T-helper 2 cell treated with Interferon-gamma antibody and Interleukin-4, amounts not matched to agents 5 μg/mL and 100 μg/mL, for 36 hours (primary cell): ENCODE measurements around the gene ORM2.
"Not testable (repeated sequence)": the region's sequence is repeated elsewhere in the genome, so short reads cannot be mapped to it uniquely, and the experiment has no call there.

Experiments
- DNase-seq: peaks from one replicate; pipeline ENCODE4 v3.0.0; 2021; ENCODE audit warnings: low spot score
- H3K27ac Mint-ChIP-seq: one replicate; pipeline ENCODE4 v1.8.0; 2021; ENCODE audit warnings: mild to moderate bottlenecking, mixed read lengths
- H3K27me3 Mint-ChIP-seq: one replicate; pipeline ENCODE4 v1.8.0; 2021; ENCODE audit warnings: low read depth, mixed read lengths
- H3K36me3 Mint-ChIP-seq: one replicate; pipeline ENCODE4 v1.8.0; 2021; ENCODE audit warnings: low read depth, mixed read lengths
- H3K4me1 Mint-ChIP-seq: one replicate; pipeline ENCODE4 v1.8.0; 2021; ENCODE audit warnings: low read depth, mixed read lengths
- H3K4me3 Mint-ChIP-seq: one replicate; pipeline ENCODE4 v1.8.0; 2022; ENCODE audit warnings: mild to moderate bottlenecking, moderate library complexity, mixed read lengths
- H3K9me3 Mint-ChIP-seq: one replicate; pipeline ENCODE4 v1.8.0; 2021; ENCODE audit warnings: mixed read lengths

The ORM2 gene

DNA sequence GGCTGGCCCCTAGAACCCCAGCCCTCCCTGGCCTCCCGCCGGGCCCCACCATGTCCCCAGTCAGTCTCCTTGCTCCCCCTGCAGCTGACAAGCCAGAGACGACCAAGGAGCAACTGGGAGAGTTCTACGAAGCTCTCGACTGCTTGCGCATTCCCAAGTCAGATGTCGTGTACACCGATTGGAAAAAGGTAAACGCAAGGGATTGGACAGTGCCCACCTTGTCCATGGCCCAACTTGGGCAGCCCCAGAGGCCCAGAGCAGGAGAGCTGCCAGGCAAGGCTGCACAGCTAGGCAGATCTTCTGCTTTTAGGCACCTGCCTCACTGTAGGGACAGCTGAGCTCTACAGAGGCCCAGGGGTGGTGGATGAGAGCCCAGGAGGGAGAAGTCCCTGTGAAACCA, 4.7 kb upstream of the ORM2 start:
- H3K9me3 Mint-ChIP-seq, H3K27ac Mint-ChIP-seq, H3K36me3 Mint-ChIP-seq, H3K4me1 Mint-ChIP-seq, H3K27me3 Mint-ChIP-seq, DNase-seq, H3K4me3 Mint-ChIP-seq: not testable (repeated sequence)

DNA sequence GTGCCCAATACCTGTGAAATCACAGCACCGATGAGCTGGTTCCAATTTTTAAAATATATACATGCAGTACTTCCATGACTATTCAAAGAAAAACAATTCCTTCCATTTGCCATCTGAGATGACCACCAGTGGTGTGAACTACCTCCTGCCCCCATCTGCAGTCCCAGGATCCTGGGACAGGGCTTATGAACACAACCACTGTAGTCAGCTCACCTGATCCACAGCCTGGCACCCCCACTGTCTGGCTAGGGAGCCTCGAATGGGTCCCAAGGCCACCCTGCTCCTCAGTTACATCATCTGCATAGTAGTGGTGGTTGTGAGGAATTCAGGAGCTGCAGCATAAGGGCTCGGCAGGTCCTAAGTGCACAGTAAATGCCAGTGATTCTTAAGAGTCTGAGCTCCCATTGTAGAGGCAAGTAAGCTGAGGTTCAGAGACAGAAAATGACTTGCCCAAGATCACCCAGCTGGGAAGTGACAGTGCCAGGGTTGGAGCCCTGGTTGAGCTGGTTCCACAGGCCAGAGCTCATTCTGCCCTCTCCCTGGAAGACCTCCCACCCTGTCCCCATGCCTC, 3.9 kb upstream of the ORM2 start:
- H3K36me3 Mint-ChIP-seq, H3K27me3 Mint-ChIP-seq, DNase-seq, H3K9me3 Mint-ChIP-seq, H3K27ac Mint-ChIP-seq, H3K4me3 Mint-ChIP-seq, H3K4me1 Mint-ChIP-seq: not testable (repeated sequence)

DNA sequence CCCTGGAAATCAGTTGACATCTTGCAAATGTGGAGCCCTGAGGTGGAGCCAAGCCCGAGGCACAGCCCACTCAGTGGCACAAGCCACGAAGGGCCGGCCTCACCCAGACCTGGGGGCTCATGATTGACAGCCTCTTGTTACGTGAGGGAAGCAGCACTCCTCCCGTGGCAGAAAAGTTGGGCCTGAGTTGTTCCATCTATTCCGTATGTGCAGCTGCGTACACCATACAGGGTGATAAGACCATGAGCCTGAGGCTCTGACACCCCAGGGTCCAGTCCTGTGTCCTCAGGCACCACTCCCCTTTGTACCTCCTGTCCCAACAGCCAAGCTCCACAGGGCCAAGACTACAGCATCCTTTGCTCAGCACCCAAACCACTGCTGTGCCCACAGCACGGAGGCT, 1.9 kb upstream of the ORM2 start:
- H3K9me3 Mint-ChIP-seq: no peaks in the 10 kb centered on the region
- H3K4me1 Mint-ChIP-seq: peaks cover 2% of the 10 kb centered on the region
- no peak overlapping the region for H3K27ac Mint-ChIP-seq
- H3K4me3 Mint-ChIP-seq: no peak overlapping the region
- no peaks in the 10 kb centered on the region for H3K27me3 Mint-ChIP-seq
- DNase-seq: no peak
- H3K36me3 Mint-ChIP-seq: no peaks in the 10 kb centered on the region

DNA sequence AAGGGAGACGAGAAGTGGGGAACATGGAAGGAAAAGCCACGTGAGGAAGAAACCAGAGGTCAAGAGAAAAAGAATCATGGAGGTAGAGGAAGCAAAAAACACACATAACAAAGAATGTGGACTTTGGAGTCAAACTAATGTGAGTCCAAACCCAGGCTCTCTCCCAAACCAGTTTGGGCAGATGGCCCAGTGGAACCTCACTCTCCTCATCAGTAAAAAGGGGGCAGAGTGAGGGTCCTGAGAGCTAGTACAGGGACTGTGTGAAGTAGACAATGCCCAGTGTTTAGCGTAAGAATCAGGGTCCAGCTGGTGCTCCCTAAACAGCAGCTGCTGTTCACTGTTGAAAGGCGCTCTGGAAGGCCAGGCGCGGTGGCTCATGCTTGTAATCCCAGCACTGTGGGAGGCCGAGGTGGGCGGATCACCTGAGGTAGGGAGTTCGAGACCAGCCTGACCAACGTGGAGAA, 1.3 kb upstream of the ORM2 start:
- not testable (repeated sequence) for H3K27me3 Mint-ChIP-seq, H3K36me3 Mint-ChIP-seq, H3K4me3 Mint-ChIP-seq, H3K9me3 Mint-ChIP-seq, H3K4me1 Mint-ChIP-seq, H3K27ac Mint-ChIP-seq, DNase-seq

DNA sequence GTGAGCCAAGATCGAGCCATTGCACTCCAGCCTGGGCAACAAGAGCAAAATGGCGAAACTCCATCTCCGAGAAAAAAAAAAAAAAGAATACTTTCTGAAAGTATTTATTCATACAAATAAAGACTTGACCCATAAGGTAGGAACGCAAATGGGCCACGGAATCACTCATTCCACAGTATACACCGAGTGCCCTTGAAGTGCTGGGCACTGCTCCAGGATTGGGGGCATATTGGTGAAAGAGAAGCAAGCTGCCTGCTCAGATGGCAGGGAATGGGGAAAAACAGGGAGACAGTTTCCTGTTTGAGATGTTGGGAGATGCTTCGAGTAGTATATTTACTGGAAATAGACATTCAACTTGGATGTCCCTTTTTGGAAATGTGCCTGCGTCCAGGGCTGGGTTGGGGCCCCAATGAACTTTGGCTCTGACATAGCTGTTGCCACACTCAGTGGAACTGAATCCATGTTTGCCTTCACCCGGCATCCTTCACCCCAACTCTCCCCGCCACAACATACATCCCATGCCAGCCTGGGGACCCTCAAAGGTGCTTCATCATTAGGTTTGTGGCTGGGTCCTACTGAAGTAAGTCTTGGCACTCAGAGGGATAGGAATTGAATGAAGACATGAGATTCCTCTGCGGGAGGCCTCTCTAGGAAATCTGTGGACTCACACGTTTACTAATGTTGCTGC, 588 bp upstream of the ORM2 start:
- H3K4me1 Mint-ChIP-seq, H3K36me3 Mint-ChIP-seq, H3K9me3 Mint-ChIP-seq, H3K27me3 Mint-ChIP-seq, H3K4me3 Mint-ChIP-seq, DNase-seq, H3K27ac Mint-ChIP-seq: not testable (repeated sequence)

DNA sequence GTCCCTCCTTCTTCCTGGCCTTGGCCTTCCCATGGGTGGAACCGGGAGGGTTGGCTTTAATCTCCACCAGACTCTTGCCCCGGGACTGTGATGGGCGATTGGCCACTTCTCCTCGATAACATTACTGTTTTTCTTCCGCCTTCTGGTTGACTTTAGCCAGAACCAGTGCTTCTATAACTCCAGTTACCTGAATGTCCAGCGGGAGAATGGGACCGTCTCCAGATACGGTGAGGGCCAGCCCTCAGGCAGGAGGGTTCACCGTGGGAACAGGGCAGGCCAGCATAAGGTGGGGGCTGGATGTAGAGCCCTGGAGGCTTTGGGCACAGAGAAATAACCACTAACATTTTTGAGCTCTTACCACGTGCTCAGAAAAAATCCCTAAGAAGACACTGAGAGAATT, 967 bp downstream of the ORM2 start:
- no peaks in the 10 kb centered on the region for H3K27me3 Mint-ChIP-seq
- H3K9me3 Mint-ChIP-seq: peaks cover 4% of the 10 kb centered on the region
- peak overlapping the region; percentile 14 for H3K27ac Mint-ChIP-seq
- DNase-seq: no peak
- H3K36me3 Mint-ChIP-seq: peaks cover 13% of the 10 kb centered on the region
- no peak overlapping the region for H3K4me3 Mint-ChIP-seq
- H3K4me1 Mint-ChIP-seq: peaks cover 4% of the 10 kb centered on the region

DNA sequence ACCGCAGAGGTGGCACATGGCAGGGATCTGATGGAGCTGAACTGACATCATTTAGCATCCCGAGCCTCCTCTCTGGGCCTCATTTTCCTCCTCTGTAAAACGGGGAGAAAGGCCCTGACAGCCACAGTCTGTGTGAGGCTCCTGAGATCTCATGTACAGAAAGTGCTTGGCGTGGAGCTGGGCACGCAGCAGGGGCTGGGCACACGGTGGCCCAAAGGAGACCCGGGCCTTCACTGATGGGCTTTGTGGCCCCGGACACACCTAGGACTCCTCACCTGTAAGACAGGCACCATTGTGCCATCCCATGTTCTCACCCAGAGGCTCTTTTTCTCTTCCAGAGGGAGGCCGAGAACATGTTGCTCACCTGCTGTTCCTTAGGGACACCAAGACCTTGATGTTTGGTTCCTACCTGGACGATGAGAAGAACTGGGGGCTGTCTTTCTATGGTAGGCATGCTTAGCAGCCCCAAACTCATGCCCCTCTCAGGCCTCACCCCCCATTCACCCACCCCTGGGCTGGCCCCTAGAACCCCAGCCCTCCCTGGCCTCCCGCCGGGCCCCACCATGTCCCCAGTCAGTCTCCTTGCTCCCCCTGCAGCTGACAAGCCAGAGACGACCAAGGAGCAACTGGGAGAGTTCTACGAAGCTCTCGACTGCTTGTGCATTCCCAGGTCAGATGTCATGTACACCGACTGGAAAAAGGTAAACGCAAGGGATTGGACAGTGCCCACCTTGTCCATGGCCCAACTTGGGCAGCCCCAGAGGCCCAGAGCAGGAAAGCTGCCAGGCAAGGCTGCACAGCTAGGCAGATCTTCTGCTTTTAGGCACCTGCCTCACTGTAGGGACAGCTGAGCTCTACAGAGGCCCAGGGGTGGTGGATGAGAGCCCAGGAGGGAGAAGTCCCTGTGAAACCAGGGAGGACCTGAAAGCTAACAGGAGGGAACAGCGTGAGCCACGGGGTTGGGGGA, 1.8 kb downstream of the ORM2 start:
- not testable (repeated sequence) for H3K4me1 Mint-ChIP-seq, H3K27me3 Mint-ChIP-seq, H3K9me3 Mint-ChIP-seq, H3K4me3 Mint-ChIP-seq, DNase-seq, H3K27ac Mint-ChIP-seq
- H3K36me3 Mint-ChIP-seq: peaks cover 22% of the 10 kb centered on the region

DNA sequence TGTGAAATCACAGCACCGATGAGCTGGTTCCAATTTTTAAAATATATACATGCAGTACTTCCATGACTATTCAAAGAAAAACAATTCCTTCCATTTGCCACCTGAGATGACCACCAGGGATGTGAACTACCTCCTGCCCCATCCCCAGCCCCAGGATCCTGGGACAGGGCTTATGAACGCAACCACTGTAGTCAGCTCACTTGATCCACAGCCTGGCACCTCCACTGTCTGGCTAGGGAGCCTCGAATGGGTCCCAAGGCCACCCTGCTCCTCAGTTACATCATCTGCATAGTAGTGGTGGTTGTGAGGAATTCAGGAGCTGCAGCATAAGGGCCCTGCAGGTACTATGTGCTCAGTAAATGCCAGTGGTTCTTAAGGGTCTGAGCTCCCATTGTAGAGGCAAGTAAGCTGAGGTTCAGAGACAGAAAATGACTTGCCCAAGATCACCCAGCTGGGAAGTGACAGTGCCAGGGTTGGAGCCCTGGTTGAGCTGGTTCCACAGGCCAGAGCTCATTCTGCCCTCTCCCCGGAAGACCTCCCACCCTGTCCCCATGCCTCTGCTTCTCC, 2.9 kb downstream of the ORM2 start:
- DNase-seq, H3K27me3 Mint-ChIP-seq, H3K4me3 Mint-ChIP-seq, H3K4me1 Mint-ChIP-seq, H3K9me3 Mint-ChIP-seq, H3K27ac Mint-ChIP-seq: not testable (repeated sequence)
- H3K36me3 Mint-ChIP-seq: peaks cover 31% of the 10 kb centered on the region

DNA sequence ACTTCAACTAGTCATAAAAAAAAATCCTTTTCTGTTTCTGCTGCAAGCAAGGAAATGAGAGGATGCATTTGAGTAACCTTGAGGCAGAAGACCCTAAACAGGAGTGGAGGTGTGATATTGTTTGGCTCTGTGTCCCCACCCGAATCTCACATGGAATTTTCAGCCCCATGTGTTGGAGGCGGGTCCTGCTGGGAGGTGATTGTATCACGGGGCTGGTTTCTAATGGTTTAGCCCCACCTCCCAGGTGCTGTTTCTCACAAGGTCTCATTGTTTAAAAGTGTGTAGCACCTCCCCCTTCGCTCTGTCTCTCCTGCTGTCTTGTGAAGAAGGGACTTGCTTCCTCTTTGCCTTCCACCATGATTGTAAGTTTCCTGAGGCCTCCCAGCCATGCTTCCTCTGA, 4.0 kb downstream of the ORM2 start:
- peaks cover 42% of the 10 kb centered on the region for H3K36me3 Mint-ChIP-seq

DNA sequence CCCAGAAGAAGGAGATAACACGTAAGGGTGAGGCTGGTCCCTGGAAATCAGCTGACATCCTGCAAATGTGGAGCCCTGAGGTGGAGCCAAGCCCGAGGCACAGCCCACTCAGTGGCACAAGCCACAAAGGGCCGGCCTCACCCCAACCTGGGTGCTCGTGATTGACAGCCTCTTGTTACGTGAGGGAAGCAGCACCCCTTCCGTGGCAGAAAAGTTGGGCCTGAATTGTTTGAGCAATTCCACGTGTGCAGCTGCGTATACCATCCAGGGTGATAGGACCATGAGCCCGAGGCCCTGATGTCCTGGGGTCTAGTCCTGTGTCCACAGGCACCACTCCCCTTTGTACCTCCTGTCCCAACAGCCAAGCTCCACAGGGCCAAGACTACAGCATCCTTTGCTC, 4.8 kb downstream of the ORM2 start:
- Mint-ChIP-seq H3K36me3 (peaks cover 49% of the 10 kb centered on the region), H3K27me3 (no peaks in the 10 kb centered on the region), H3K4me1 (peaks cover 8% of the 10 kb centered on the region), H3K27ac (no peak overlapping the region), H3K4me3 (no peak overlapping the region), H3K9me3 (peaks cover 4% of the 10 kb centered on the region)
- DNase-seq: no peak

More for the DNA sequence above, 4.0 kb downstream of the ORM2 start:
- H3K9me3 Mint-ChIP-seq, H3K4me3 Mint-ChIP-seq, H3K27ac Mint-ChIP-seq, H3K4me1 Mint-ChIP-seq, H3K27me3 Mint-ChIP-seq, DNase-seq: not testable (repeated sequence)

DNA sequence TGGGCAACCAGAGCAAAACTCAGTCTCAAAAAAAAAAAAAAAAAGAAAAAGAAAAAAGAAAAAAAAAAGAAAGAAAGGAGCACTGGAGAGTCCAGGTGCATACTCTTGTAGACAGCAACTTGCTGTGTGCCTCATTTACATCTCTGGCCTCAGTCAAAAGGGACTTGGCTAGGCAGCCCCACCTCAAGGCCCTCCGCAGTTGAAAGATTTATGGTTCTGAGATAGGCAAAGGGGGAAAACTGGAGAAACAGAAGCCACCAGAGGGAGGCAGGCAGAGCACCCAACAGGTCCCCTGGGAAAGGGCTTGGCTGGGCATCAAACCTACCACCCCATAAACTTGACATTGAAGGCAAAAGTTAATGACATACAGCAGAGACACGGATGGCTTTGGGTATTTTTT, 6.1 kb downstream of the ORM2 start:
- H3K27me3 Mint-ChIP-seq: no peaks in the 10 kb centered on the region
- H3K27ac Mint-ChIP-seq: no peak overlapping the region

DNA sequence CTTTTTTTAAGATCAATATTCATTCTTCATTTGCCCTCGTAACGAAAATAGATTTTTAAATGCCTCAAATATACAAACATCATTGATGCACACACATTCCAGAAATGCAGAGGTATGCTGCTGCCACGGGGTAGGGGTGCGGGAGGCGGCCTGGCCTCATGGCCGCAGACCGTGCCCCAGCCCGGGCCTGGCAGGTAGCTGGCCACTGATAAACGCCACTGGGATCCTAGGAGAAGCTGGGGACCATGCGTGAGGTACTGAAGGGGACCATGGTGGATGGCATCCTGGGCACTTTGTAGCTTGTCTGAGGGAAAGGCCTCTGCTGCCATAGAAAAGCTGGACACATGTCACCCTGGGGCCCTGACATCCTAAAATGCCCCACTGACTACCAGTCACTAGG, 6.5 kb downstream of the ORM2 start:
- Mint-ChIP-seq H3K36me3 (peaks cover 64% of the 10 kb centered on the region), H3K4me1 (peaks cover 8% of the 10 kb centered on the region), H3K27me3 (no peaks in the 10 kb centered on the region), H3K9me3 (peaks cover 4% of the 10 kb centered on the region), H3K4me3 (no peak overlapping the region), H3K27ac (no peak overlapping the region)
- DNase-seq: no peak

More for the DNA sequence above, 6.1 kb downstream of the ORM2 start:
- Mint-ChIP-seq H3K4me1 (peaks cover 8% of the 10 kb centered on the region), H3K4me3 (no peak overlapping the region), H3K9me3 (peaks cover 4% of the 10 kb centered on the region), H3K36me3 (peaks cover 60% of the 10 kb centered on the region)
- no peak for DNase-seq

DNA sequence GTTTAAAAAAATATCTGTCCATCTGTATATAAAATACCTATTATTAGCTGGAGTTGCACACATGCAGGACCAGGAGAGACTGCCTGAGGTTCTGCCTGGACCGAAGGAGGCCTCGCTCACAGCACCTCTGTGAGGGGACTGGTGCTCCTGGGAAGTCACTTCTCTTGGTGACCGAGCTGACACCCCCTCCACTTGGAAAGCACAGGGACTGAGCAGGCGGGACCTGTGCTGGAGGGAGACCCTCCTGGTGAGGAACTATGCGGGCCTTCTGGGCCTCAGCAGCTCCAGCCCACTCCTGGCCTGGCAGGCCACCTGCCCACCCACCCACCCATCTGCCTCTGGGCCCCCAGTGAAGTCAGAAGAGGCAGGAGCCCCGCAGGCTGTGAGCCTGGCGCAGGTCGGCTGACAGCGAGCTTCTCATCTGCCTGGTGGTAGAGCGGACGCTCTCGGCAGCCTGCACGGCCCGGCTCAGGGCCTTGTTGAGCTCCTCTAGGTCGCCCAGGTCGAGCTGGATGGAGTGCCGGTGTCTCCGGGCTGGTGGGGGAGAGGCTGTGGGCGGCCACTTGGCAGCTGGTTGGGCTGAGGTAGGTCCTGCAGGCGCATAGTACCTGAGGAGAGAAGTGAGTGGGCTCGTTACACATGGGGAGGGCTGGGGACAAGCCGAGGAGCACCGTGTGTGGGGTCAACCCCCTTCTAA, 7.2 kb downstream of the ORM2 start:
- Mint-ChIP-seq H3K4me1 (peaks cover 10% of the 10 kb centered on the region), H3K9me3 (peaks cover 4% of the 10 kb centered on the region), H3K27ac (no peak overlapping the region), H3K27me3 (no peaks in the 10 kb centered on the region), H3K4me3 (no peak overlapping the region), H3K36me3 (peaks cover 71% of the 10 kb centered on the region)
- no peak for DNase-seq
